Neural cell (in vitro differentiated cells): ENCODE measurements around the gene NIT1. TPM values are rescaled to one million over a fixed set of nuclear protein-coding genes. Genes with fewer than 3 reads are reported as not detected.

Source experiments
- H2AFZ ChIP-seq: fragments of 200-600, 300-800 bp; sonication (generic), shearing (Covaris generic); 2 replicates; pipeline ENCODE4 v1.6.0; 2014; ENCODE audit warnings: low read depth, mild to moderate bottlenecking, antibody characterized with exemption, low read length, moderate library complexity
- H3F3A ChIP-seq: fragments of 200-600 bp; shearing (Covaris generic); 2 replicates; pipeline ENCODE4 v1.6.1; 2016; ENCODE audit warnings: mild to moderate bottlenecking, moderate library complexity, mixed read lengths, antibody characterized with exemption, low read length; ENCODE audit not compliant: insufficient read depth, poor library complexity, severe bottlenecking
- H3K27ac ChIP-seq: fragments of 200-600, 300-800 bp; sonication (generic), shearing (Covaris generic); 2 replicates; pipeline ENCODE4 v1.5.1; 2014; ENCODE audit warnings: mild to moderate bottlenecking, low read length, moderate library complexity
- H3K27me3 ChIP-seq: fragments of 300-800, 200-600 bp; sonication (generic), shearing (Covaris generic); 2 replicates; pipeline ENCODE4 v1.6.0; 2014; ENCODE audit warnings: mild to moderate bottlenecking, low read depth, low read length, moderate library complexity; ENCODE audit not compliant: insufficient read depth
- H3K36me3 ChIP-seq: fragments of 300-800, 200-600 bp; sonication (generic), shearing (Covaris generic); 2 replicates; pipeline ENCODE4 v1.5.1; 2014; ENCODE audit warnings: mild to moderate bottlenecking, antibody characterized with exemption, low read length, moderate library complexity; ENCODE audit not compliant: insufficient read depth
- H3K4me2 ChIP-seq: fragments of 300-800, 200-600 bp; sonication (generic), shearing (Covaris generic); 2 replicates; pipeline ENCODE4 v1.6.0; 2014; ENCODE audit warnings: mild to moderate bottlenecking, low read length
- H3K4me3 ChIP-seq: fragments of 300-800, 200-600 bp; sonication (generic), shearing (Covaris generic); 2 replicates; pipeline ENCODE4 v1.5.1; 2014; ENCODE audit warnings: mild to moderate bottlenecking, low read length, moderate library complexity
- H3K79me2 ChIP-seq: fragments of 200-600 bp; shearing (Covaris generic); replicated peaks from 2 replicates; pipeline ENCODE4 v1.6.0; 2014; ENCODE audit warnings: mild to moderate bottlenecking, low read length, moderate library complexity; ENCODE audit not compliant: insufficient read depth
- H3K9ac ChIP-seq: fragments of 300-800, 200-600 bp; sonication (generic), shearing (Covaris generic); 2 replicates; pipeline ENCODE4 v1.6.1; 2016; ENCODE audit warnings: mild to moderate bottlenecking, low read length, mixed read lengths
- H3K9me2 ChIP-seq: fragments of 200-600 bp; shearing (Covaris generic); 2 replicates; pipeline ENCODE4 v1.6.1; 2016; ENCODE audit warnings: mild to moderate bottlenecking, low read length, mixed read lengths; ENCODE audit not compliant: insufficient read depth
- H3K9me3 ChIP-seq: fragments of 200-600, 300-800 bp; sonication (generic), shearing (Covaris generic); 2 replicates; pipeline ENCODE4 v1.6.1; 2016; ENCODE audit warnings: mild to moderate bottlenecking, mixed run types, low read length, moderate library complexity, mixed read lengths
- H4K20me1 ChIP-seq: fragments of 200-600 bp; shearing (Covaris generic); 2 replicates; pipeline ENCODE4 v1.6.1; 2016; ENCODE audit warnings: mild to moderate bottlenecking, mixed run types; ENCODE audit not compliant: insufficient read depth
- EP300 ChIP-seq: fragments of 450-650 bp; conservative IDR thresholded peaks from 2 replicates; pipeline ENCODE4 v1.6.1; 2014; ENCODE audit warnings: antibody characterized with exemption, mild to moderate bottlenecking, moderate library complexity; ENCODE audit not compliant: poor library complexity, severe bottlenecking
- POLR2AphosphoS5 ChIP-seq: IDR thresholded peaks from 2 replicates; pipeline ENCODE4 v1.6.1; 2012
- RAD21 ChIP-seq: fragments of 450-650 bp; conservative IDR thresholded peaks from 2 replicates; pipeline ENCODE4 v1.6.1; 2014; ENCODE audit warnings: antibody characterized with exemption, mild to moderate bottlenecking, moderate library complexity
- polyA plus RNA-seq: library from polyadenylated mRNA; depleted of rRNA; stranded (reverse); fragments of >200 nt; gene quantifications from 2 replicates; pipeline ENCODE4 v1.2.3, GENCODE V29; 2014
- TF ChIP-seq, protein P1 (sequence below): fragments of 450-650 bp; IDR thresholded peaks from 2 replicates; pipeline ENCODE4 v1.5.1; 2014; ENCODE audit warnings: antibody characterized with exemption, mild to moderate bottlenecking, moderate library complexity; ENCODE audit not compliant: poor library complexity, severe bottlenecking
- TF ChIP-seq, protein P2 (sequence below): IDR thresholded peaks from 2 replicates; pipeline ENCODE4 v1.6.1; 2012; ENCODE audit warnings: borderline replicate concordance

NIT1 gene
- polyA plus RNA-seq, 1 donor from 2014 or later, result 66.1 TPM

DNA sequence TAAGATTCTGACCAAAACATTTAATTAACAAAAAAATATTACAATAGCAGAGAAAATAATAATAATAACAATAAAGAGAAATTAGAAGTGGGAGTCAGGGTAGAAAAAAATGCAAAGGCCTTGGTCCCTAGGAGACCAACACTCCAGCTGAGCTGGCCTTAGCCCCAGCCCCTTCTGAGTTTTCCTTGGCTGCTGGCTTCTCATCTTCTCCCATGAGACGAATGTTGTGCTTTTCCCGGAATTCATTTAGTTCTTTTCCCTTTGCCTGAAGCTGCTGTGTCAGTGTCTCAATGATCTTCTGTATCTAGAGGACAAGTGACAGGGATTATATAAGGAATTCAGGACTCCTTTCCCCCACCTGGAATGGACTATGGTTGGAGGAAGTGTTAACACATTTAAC, 17.3 kb upstream of the NIT1 start:
- no peak overlapping the region for H3K4me2 ChIP-seq
- no peak overlapping the region for H3K4me3 ChIP-seq
- no peak overlapping the region for H2AFZ ChIP-seq
- H3K79me2 ChIP-seq, result peaks cover 4% of the 10 kb centered on the region
- TF ChIP-seq, protein P1, sequence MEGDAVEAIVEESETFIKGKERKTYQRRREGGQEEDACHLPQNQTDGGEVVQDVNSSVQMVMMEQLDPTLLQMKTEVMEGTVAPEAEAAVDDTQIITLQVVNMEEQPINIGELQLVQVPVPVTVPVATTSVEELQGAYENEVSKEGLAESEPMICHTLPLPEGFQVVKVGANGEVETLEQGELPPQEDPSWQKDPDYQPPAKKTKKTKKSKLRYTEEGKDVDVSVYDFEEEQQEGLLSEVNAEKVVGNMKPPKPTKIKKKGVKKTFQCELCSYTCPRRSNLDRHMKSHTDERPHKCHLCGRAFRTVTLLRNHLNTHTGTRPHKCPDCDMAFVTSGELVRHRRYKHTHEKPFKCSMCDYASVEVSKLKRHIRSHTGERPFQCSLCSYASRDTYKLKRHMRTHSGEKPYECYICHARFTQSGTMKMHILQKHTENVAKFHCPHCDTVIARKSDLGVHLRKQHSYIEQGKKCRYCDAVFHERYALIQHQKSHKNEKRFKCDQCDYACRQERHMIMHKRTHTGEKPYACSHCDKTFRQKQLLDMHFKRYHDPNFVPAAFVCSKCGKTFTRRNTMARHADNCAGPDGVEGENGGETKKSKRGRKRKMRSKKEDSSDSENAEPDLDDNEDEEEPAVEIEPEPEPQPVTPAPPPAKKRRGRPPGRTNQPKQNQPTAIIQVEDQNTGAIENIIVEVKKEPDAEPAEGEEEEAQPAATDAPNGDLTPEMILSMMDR, result no peak
- no peak for TF ChIP-seq RAD21
- H3F3A ChIP-seq, result no peaks in the 10 kb centered on the region
- no peaks in the 10 kb centered on the region for H3K36me3 ChIP-seq
- no peak overlapping the region for H3K9ac ChIP-seq
- no peaks in the 10 kb centered on the region for H4K20me1 ChIP-seq
- H3K27ac ChIP-seq, result no peak overlapping the region
- no peaks in the 10 kb centered on the region for H3K27me3 ChIP-seq
- H3K9me2 ChIP-seq, result no peaks in the 10 kb centered on the region
- no peaks in the 10 kb centered on the region for H3K9me3 ChIP-seq

DNA sequence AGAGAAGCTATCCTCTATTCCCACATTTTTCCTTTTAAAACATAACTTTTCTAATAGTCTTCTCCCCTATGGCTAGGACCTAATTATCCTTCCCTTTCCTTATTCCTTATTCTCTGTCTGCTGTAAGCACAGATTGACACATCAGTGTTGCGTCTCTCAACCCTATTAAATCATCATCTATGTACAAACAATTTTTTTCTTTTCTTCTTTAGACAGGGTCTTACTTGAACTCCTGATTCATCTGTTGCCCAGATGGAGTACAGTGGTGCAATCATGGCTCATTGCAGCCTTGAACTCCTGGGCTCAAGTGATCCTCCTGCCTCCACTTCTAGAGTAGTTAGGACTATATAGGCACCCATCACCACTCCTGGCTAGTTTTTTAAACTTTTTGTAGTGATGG, 11.5 kb upstream of the NIT1 start:
- H4K20me1 ChIP-seq, result no peaks in the 10 kb centered on the region
- H2AFZ ChIP-seq, result no peak overlapping the region
- H3K9me2 ChIP-seq, result no peaks in the 10 kb centered on the region
- no peaks in the 10 kb centered on the region for H3K9me3 ChIP-seq
- no peaks in the 10 kb centered on the region for H3K27me3 ChIP-seq
- no peak overlapping the region for H3K4me2 ChIP-seq
- TF ChIP-seq EP300, result no peak
- TF ChIP-seq POLR2AphosphoS5, result no peak
- TF ChIP-seq, protein P2, sequence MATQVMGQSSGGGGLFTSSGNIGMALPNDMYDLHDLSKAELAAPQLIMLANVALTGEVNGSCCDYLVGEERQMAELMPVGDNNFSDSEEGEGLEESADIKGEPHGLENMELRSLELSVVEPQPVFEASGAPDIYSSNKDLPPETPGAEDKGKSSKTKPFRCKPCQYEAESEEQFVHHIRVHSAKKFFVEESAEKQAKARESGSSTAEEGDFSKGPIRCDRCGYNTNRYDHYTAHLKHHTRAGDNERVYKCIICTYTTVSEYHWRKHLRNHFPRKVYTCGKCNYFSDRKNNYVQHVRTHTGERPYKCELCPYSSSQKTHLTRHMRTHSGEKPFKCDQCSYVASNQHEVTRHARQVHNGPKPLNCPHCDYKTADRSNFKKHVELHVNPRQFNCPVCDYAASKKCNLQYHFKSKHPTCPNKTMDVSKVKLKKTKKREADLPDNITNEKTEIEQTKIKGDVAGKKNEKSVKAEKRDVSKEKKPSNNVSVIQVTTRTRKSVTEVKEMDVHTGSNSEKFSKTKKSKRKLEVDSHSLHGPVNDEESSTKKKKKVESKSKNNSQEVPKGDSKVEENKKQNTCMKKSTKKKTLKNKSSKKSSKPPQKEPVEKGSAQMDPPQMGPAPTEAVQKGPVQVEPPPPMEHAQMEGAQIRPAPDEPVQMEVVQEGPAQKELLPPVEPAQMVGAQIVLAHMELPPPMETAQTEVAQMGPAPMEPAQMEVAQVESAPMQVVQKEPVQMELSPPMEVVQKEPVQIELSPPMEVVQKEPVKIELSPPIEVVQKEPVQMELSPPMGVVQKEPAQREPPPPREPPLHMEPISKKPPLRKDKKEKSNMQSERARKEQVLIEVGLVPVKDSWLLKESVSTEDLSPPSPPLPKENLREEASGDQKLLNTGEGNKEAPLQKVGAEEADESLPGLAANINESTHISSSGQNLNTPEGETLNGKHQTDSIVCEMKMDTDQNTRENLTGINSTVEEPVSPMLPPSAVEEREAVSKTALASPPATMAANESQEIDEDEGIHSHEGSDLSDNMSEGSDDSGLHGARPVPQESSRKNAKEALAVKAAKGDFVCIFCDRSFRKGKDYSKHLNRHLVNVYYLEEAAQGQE, result no peak
- no peak for TF ChIP-seq RAD21
- H3K79me2 ChIP-seq, result peaks cover 11% of the 10 kb centered on the region
- H3K9ac ChIP-seq, result no peak overlapping the region
- no peaks in the 10 kb centered on the region for H3K36me3 ChIP-seq
- H3F3A ChIP-seq, result no peaks in the 10 kb centered on the region
- no peak overlapping the region for H3K4me3 ChIP-seq
- H3K27ac ChIP-seq, result no peak overlapping the region

DNA sequence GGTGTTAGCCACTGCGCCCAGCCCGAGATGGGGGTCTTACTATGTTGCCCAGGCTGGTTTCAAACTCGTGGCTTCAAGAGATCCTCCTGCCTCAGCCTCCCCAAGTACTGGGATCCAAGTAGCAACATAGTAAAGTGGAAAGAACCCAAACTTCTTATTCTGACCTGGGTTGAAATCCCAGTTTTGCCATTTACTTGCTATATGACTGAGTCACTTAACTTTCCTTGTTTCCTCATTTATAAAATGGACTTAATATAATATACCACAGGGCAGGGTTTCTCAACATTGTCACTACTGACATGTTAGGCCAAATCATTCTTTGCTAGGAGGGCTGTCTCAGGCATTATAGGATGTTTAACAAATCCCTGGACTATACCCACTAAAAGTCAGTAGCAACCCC, 6.8 kb upstream of the NIT1 start:
- H4K20me1 ChIP-seq, result no peaks in the 10 kb centered on the region
- H3K9me2 ChIP-seq, result no peaks in the 10 kb centered on the region
- no peaks in the 10 kb centered on the region for H3F3A ChIP-seq
- no peaks in the 10 kb centered on the region for H3K9me3 ChIP-seq
- no peak overlapping the region for H2AFZ ChIP-seq
- no peak overlapping the region for H3K4me3 ChIP-seq
- H3K79me2 ChIP-seq, result peaks cover 42% of the 10 kb centered on the region
- no peaks in the 10 kb centered on the region for H3K27me3 ChIP-seq
- no peak overlapping the region for H3K27ac ChIP-seq
- no peak overlapping the region for H3K4me2 ChIP-seq
- no peak overlapping the region for H3K9ac ChIP-seq
- H3K36me3 ChIP-seq, result no peaks in the 10 kb centered on the region
- no peak for TF ChIP-seq POLR2AphosphoS5
